ENCODE measurements around the gene ESYT3.
"Not testable (repeated sequence)": the region's sequence is repeated elsewhere in the genome, so short reads cannot be mapped to it uniquely, and the experiment has no call there.

The ESYT3 gene

GRCh38 chr3:138460536-138461205, 26.3 kb downstream of the ESYT3 start:
- no peak for DNase-seq (ENCODE audit: low spot score)

GRCh38 chr3:138461246-138461645, 26.8 kb downstream of the ESYT3 start:
- no peak for DNase-seq (ENCODE audit: low spot score)

DNA sequence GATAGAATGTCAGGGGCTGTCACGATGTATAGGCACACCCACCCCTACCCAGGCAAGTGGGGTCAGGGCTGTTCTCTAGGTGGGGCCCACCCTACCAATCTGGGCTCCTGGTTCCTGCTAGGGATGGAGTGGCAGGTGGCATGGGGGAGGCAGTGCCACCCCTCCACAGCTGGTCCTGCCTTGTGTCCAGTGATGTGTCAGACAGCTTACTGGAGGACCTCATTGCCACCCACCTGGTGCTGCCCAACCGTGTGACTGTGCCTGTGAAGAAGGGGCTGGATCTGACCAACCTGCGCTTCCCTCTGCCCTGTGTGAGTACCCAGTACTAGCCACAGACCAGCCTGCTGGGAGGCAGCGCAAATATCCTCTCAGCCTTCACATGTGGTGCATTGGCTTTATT, 27.5 kb downstream of the ESYT3 start:
- DNase-seq (ENCODE audit: low spot score), result no peak

- no peak for DNase-seq (ENCODE audit: low spot score)
Measured at GRCh38 chr3:138463724-138464490, 29.5 kb downstream of the ESYT3 start.

DNA sequence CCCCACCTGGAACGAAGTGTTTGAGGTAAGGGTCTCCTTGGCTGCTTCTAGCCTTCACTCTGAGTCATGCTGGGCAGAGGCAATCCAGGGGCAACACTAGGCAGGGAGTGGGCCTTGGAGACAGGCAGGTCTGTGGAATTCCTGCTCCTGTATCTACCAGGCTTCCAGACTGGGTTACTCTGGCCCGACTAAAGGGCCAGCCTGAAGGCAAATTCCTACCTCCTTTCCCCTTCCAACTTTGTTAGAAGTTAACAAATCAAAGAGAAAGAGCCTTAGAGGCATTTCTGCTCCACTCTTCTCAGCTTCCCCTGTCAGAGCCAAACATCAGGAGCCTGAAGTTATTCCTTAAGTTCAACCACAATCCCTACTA, 30.1 kb downstream of the ESYT3 start:
- DNase-seq (ENCODE audit: low spot score), result no peak

DNA sequence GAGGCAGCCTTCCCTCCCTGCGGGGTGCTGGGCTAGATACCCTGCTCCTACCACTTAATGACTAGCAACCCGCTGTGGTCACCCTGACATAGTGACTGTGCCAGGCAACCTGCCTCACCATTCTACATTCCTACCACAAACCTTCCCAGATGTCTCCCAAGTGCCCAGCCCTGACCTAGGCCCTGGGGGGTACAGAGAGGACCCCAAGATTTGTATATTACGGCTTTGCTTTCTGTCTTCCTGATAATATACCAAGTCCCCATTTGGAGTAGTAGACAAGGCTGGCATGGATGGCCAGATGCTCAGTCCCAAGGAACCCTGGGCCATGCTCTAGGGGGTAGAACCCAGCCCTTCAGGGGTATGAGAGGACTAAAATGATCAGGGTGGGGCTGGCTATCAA, 31.0 kb downstream of the ESYT3 start:
- no peak for DNase-seq (ENCODE audit: low spot score)

- DNase-seq (ENCODE audit: low spot score), result no peak
Measured at GRCh38 chr3:138465925-138466324, 31.5 kb downstream of the ESYT3 start.

DNA sequence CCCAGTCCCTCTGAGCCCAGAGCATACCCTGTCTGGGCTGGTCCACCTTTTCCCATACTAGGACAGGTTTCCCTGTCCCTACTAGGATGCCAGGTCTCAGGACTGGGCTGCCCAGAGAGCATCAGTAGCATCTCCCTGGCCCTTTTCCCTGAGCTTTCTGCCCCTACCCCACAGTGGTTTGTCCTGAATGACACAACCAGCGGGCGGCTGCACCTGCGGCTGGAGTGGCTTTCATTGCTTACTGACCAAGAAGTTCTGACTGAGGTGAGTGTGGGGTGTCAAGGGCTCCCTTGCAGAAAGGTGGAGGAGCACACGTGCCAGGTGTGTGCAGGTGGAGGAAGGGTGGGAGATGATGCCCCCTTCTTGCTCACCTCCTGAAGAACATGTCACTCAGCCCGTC, 33.5 kb downstream of the ESYT3 start:
- no peak for DNase-seq (ENCODE audit: low spot score)

- DNase-seq (ENCODE audit: low spot score), result no peak
Measured at GRCh38 chr3:138468451-138468850, 34.0 kb downstream of the ESYT3 start.

GRCh38 chr3:138468886-138469285, 34.5 kb downstream of the ESYT3 start:
- DNase-seq (ENCODE audit: low spot score), result no peak

DNA sequence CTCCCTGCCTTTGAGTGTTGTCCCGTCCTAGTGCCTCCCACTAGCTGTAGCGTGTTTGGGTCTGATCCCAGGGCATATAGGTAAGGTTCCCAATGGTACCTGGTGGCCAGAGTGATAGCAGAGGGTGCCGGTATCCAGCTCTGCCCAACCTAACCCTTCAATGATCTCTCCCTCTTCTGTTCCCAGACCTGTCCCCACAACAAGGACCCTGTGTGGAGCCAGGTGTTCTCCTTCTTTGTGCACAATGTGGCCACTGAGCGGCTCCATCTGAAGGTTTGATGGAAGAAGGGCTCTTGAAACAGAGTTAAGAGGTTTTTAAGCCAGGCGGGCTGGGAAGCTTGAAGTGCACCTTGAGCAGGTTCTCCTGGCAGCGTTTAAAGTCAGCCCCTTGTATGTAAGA, 35.5 kb downstream of the ESYT3 start:
- no peak for DNase-seq (ENCODE audit: low spot score)

DNA sequence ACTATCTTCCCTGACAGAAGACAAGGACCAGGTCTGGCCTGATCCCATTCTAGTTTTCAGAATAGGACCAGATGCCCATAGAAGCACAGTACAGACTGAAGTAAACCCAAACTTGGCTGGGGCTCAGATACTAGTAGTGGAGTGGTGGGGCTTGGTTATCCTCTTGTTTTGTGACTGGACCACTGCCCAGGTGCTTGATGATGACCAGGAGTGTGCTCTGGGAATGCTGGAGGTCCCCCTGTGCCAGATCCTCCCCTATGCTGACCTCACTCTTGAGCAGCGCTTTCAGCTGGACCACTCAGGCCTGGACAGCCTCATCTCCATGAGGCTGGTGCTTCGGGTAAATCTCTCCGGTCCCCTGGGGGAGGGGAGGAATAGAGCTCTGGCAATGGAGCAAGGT, 36.3 kb downstream of the ESYT3 start:
- DNase-seq (ENCODE audit: low spot score), result no peak

DNA sequence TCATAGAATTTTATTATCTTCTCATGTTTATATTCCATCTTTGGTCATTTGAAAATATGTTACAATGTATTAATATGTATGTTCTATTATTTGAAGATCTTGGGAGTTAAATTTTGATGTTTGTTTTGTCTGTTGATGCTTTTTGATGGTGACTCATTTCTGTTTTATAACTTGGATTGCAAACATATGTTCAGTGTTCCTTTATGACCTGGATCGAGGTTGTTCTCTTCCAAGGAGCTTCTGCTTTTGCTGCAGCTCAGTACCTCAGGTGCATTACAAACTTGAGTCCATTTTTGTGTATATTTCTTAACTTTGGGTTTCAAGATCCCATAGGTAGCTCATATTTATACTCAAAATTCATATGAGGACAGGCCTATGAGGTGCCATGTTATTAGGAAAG, 37.1 kb downstream of the ESYT3 start:
- no peak for DNase-seq (ENCODE audit: low spot score)

DNA sequence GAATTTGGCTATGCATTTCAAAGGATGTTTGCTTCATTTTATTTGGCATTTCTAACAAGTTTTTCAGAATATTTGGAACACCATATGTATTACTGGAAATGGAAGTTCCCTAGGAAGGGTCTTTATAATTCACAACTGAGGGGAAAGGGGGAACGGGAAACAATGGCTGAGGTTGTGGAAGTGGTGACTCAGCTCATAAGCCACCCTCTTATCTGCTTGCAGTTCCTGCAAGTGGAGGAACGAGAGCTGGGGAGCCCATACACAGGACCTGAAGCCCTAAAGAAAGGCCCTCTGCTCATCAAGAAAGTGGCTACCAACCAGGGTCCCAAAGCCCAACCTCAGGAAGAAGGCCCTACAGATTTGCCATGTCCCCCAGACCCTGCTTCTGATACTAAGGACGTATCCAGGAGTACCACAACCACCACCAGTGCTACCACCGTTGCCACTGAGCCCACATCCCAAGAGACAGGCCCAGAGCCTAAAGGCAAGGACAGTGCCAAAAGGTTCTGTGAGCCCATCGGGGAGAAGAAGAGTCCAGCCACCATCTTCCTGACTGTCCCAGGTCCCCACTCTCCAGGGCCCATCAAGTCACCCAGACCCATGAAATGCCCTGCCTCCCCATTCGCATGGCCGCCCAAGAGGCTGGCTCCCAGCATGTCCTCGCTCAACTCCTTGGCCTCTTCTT, 37.9 kb downstream of the ESYT3 start:
- no peak for DNase-seq (ENCODE audit: low spot score)

GRCh38 chr3:138473391-138473790, 39.0 kb downstream of the ESYT3 start:
- no peak for DNase-seq (ENCODE audit: low spot score)

- no peak for DNase-seq (ENCODE audit: low spot score)
Measured at GRCh38 chr3:138474163-138474562, 39.7 kb downstream of the ESYT3 start.

- no peak for DNase-seq (ENCODE audit: low spot score)
Measured at GRCh38 chr3:138476526-138476925, 42.1 kb downstream of the ESYT3 start.

DNA sequence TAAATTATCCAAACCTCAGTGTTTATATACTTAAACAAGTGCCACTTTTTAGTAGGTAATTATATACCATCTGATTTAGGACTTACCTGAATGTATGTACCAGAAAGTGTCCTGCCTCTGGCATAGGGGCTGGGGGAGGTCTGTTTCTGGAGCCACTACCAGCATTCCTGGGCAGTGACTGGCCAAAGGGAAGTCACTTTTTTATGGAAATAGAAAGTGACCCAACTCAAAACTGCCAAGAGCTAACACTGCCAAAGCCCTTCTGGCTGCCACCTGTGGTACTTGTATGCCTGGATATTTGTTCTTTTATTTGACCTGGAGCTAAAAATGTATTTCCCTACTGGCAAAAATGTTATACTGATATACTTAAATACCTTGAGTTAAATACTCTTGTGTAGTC, 42.7 kb downstream of the ESYT3 start:
- no peak for DNase-seq (ENCODE audit: low spot score)

DNA sequence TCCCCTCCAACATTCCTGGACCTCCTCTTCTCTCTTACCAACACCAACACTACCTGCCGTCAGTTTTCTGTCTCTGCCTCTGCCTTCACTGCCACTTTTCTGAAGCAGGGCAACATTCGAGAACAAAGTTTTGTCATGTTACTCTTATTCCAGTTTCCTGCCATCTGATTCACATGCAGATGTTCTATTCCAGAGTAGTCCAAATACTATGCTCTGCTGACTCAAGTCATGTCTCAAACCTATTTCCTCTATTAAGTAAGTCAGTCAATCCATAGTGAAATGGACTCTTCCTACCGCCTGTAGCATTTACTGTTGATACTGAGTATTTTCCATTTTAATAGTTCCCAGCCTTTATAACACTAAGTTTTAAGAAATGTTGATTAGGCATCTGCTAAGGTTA, 43.4 kb downstream of the ESYT3 start:
- DNase-seq (ENCODE audit: low spot score), result no peak

DNA sequence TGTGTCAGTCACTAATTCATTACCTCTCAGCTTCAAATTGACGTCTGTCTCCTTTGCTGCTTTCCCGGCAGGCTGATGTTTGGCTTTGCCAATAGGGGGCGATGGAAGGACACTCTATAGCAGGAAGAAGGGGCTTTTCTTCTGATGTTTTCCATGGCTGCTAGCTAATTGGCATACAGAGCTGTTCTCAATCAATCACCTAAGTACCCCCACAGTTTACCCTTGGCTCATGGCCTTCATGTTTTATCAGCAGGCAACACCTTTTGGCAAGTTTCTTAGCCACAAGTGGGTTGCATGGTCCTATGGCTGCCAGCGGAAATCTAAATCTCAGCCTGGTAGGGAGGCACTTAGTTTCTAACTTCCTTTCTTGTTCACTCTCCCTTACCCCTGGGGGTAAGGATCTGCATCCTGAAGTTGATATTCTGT, 45.0 kb downstream of the ESYT3 start:
- DNase-seq (ENCODE audit: low spot score), result peak; percentile 50

DNA sequence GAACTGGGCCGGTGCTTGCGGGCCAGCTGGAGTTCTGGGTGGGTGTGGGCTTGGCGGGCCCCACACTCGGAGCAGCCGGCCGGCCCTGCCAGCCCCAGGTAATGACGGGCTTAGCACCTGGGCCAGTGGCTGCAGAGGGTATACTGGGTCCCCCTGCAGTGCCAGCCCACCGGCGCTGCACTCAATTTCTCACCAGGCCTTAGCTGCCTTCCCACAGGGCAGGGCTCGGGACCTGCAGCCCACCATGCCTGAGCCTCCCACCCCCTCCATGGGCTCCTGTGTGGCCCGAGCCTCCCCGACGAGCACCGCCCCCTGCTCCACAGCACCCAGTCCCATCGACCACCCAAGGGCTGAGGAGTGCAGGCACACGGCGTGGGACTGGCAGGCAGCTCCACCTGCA, 50.3 kb downstream of the ESYT3 start:
- DNase-seq (ENCODE audit: low spot score), result not testable (repeated sequence)

DNA sequence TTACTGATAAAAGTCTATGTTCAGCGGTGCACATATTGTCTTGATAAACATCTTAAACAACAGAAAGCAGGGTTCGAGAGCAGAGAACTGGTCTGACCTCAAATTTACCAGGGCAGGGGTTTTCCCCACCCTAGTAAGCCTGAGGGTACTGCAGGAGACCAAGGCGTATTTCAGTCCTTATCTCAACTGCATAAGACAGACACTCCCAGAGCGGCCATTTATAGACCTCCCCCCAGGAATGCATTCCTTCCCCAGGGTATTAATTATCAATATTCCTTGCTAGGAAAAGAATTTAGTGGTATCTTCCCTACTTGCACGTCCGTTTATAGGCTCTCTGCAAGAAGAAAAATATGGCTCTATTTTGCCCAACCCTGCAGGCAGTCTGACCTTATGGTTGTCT, 52.2 kb downstream of the ESYT3 start:
- DNase-seq (ENCODE audit: low spot score), result not testable (repeated sequence)

DNA sequence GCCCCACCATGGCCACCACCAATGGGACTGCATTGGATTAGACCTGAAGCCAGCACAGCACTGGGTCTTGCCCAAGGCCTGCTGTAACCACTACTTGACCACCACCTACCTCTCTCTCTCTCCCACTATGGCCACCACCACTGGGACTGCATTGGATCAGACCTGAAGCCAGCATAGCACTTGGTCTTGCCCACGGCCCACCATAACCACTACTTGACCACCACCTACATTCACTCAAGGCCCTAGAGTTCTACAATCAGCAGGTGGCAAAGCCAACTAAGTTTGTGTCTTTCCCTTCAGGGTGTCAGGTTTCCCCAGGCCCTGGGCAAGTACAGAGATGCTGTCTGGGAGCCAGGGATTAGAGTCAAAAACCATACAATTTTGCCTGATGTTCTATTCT, 57.6 kb downstream of the ESYT3 start:
- DNase-seq (ENCODE audit: low spot score), result no peak
